HepG2 (cell line): ENCODE measurements around the gene DHRS12. TPM values are rescaled to one million over a fixed set of nuclear protein-coding genes. Genes with fewer than 3 reads are reported as not detected.
A peak's percentile ranks its signal among the peaks of the same experiment; 100 is the strongest.

ENCODE experiments used
- ARID2 ChIP-seq: sonication (generic); formaldehyde crosslinking; IDR thresholded peaks from 2 replicates; pipeline ENCODE4 v1.8.1; 2022; ENCODE audit warnings: mild to moderate bottlenecking, missing genetic modification reagents, borderline replicate concordance
- ARNT2 ChIP-seq: sonication (generic); formaldehyde crosslinking; IDR thresholded peaks from 2 replicates; pipeline ENCODE4 v1.8.0; 2022; ENCODE audit warnings: mild to moderate bottlenecking, low read depth, missing genetic modification reagents, moderate library complexity
- ATF7-NPFF ChIP-seq: sonication (generic); formaldehyde crosslinking; IDR thresholded peaks from 2 replicates; pipeline ENCODE4 v1.8.1; 2023; ENCODE audit warnings: mild to moderate bottlenecking, low read depth, missing genetic modification reagents, moderate library complexity
- GATAD1 ChIP-seq: IDR thresholded peaks from 2 replicates; pipeline ENCODE4 v1.6.1; 2016; ENCODE audit warnings: missing genetic modification reagents, missing compliant biosample characterization
- GATAD2A ChIP-seq: IDR thresholded peaks from 2 replicates; pipeline ENCODE4 v1.6.1; 2016
- JARID2 ChIP-seq: sonication (generic); formaldehyde crosslinking; IDR thresholded peaks from 2 replicates; pipeline ENCODE4 v1.8.1; 2023; ENCODE audit warnings: missing genetic modification reagents, inconsistent platforms; ENCODE audit not compliant: insufficient replicate concordance
- KDM4B ChIP-seq: sonication (generic); formaldehyde crosslinking; IDR thresholded peaks from 2 replicates; pipeline ENCODE4 v1.4.0; 2020; ENCODE audit warnings: missing genetic modification reagents
- MAFG ChIP-seq: sonication (generic); formaldehyde crosslinking; IDR thresholded peaks from 2 replicates; pipeline ENCODE4 v1.5.1; 2020; ENCODE audit warnings: mild to moderate bottlenecking, missing genetic modification reagents
- NR2F1 ChIP-seq, 2 experiments: fragments of 450-650 bp in 1 of 2; formaldehyde crosslinking in 1 of 2; IDR thresholded peaks; 2 replicates each; pipeline versions ENCODE4 v1.5.0 to v1.6.1; 2016 to 2020; ENCODE audit warnings: mild to moderate bottlenecking in 1 of 2, missing compliant biosample characterization in 1 of 2, missing genetic modification reagents in 1 of 2, moderate library complexity in 1 of 2
- RAD21 ChIP-seq: fragments of 450-650 bp; formaldehyde crosslinking; IDR thresholded peaks from 2 replicates; pipeline ENCODE4 v1.5.0; 2020; ENCODE audit warnings: mild to moderate bottlenecking
- SAP130 ChIP-seq: IDR thresholded peaks from 2 replicates; pipeline ENCODE4 v1.6.1; 2016; ENCODE audit warnings: low read depth
- SETDB1 ChIP-seq: sonication (generic); formaldehyde crosslinking; IDR thresholded peaks from 2 replicates; pipeline ENCODE4 v1.5.1; 2020; ENCODE audit warnings: missing genetic modification reagents, mild to moderate bottlenecking, borderline replicate concordance
- SRY ChIP-seq: sonication (generic); formaldehyde crosslinking; IDR thresholded peaks from 2 replicates; pipeline ENCODE4 v1.8.0; 2022; ENCODE audit warnings: mild to moderate bottlenecking, missing genetic modification reagents
- ZBTB4 ChIP-seq: sonication (generic); formaldehyde crosslinking; IDR thresholded peaks from 2 replicates; pipeline ENCODE4 v1.4.0; 2020; ENCODE audit warnings: missing genetic modification reagents, mild to moderate bottlenecking, borderline replicate concordance
- ZNF101 ChIP-seq: sonication (generic); formaldehyde crosslinking; IDR thresholded peaks from 2 replicates; pipeline ENCODE4 v1.4.0; 2020; ENCODE audit warnings: mild to moderate bottlenecking, low read depth, missing genetic modification reagents, borderline replicate concordance
- ZNF124 ChIP-seq: sonication (generic); formaldehyde crosslinking; IDR thresholded peaks from 2 replicates; pipeline ENCODE4 v1.4.0; 2020; ENCODE audit warnings: missing genetic modification reagents
- ZNF317 ChIP-seq: sonication (generic); formaldehyde crosslinking; IDR thresholded peaks from 2 replicates; pipeline ENCODE4 v1.5.0; 2020; ENCODE audit warnings: mild to moderate bottlenecking, missing genetic modification reagents
- ZNF343 ChIP-seq: sonication (generic); formaldehyde crosslinking; IDR thresholded peaks from 2 replicates; pipeline ENCODE4 v1.4.0; 2020; ENCODE audit warnings: mild to moderate bottlenecking, missing genetic modification reagents
- ZNF772 ChIP-seq: sonication (generic); formaldehyde crosslinking; IDR thresholded peaks from 2 replicates; pipeline ENCODE4 v1.5.0; 2020; ENCODE audit warnings: mild to moderate bottlenecking, missing genetic modification reagents
- ZNF776 ChIP-seq: sonication (generic); formaldehyde crosslinking; IDR thresholded peaks from 2 replicates; pipeline ENCODE4 v1.4.0; 2020; ENCODE audit warnings: mild to moderate bottlenecking, missing genetic modification reagents
- ZNF781 ChIP-seq: sonication (generic); formaldehyde crosslinking; IDR thresholded peaks from 2 replicates; pipeline ENCODE4 v1.5.1; 2020; ENCODE audit warnings: borderline replicate concordance, mild to moderate bottlenecking, missing genetic modification reagents; ENCODE audit errors: not compliant biosample characterization
- polyA plus RNA-seq, 8 experiments: library from polyadenylated mRNA; depleted of rRNA in 3 of 8; stranded (reverse) in 7 of 8; unstranded in 1 of 8; fragments of >200 nt; fragmentation: Illumina TruSeq in 4 of 8; extraction: Trizol in 4 of 8; gene quantifications; 2 replicates each; pipeline versions ENCODE4 v1.2.1 to v1.2.3, GENCODE V29; 2011 to 2016; ENCODE audit warnings: low read depth in 4 of 8, missing spikeins in 1 of 8, mixed read lengths in 1 of 8; ENCODE audit not compliant: insufficient read depth in 1 of 8
- total RNA-seq, 5 experiments: library from RNA; depleted of rRNA; stranded (reverse); fragments of >200 nt; fragmentation: Illumina TruSeq; extraction: Trizol; gene quantifications; 2 replicates each; pipeline ENCODE4 v1.2.3, GENCODE V29; 2016; ENCODE audit warnings: low read depth in 1 of 5
- TF ChIP-seq, protein P1 (sequence below): sonication (generic); formaldehyde crosslinking; IDR thresholded peaks from 2 replicates; pipeline ENCODE4 v1.9.0; 2021; ENCODE audit warnings: missing genetic modification reagents, mild to moderate bottlenecking, borderline replicate concordance

The DHRS12 gene
- total and polyA plus RNA-seq, 2 of the 13 experiments (the other 11 are each of a cell fraction or from before 2014, with no cell fraction given), result 7.2 to 8.4 TPM

GRCh38 chr13:51764184-51765141 is 39.5 kb downstream of the DHRS12 start (continued):
- TF ChIP-seq ZNF772 (CRISPR knock-in tag), result peak; percentile 28; the same call in 1 of the 2 replicates
- no peak for TF ChIP-seq ATF7-NPFF (CRISPR knock-in tag)
- peak; percentile 87 for TF ChIP-seq GATAD2A (CRISPR knock-in tag)
- no peak for TF ChIP-seq ZNF124 (CRISPR knock-in tag)
- 0 out of 4 replicates have a peak, but pooled peaks of 1 of the 2 experiments have one; percentile 28 for TF ChIP-seq NR2F1 (CRISPR knock-in tag; IDR thresholded peaks at IDR 0.05)
- TF ChIP-seq, protein P1, sequence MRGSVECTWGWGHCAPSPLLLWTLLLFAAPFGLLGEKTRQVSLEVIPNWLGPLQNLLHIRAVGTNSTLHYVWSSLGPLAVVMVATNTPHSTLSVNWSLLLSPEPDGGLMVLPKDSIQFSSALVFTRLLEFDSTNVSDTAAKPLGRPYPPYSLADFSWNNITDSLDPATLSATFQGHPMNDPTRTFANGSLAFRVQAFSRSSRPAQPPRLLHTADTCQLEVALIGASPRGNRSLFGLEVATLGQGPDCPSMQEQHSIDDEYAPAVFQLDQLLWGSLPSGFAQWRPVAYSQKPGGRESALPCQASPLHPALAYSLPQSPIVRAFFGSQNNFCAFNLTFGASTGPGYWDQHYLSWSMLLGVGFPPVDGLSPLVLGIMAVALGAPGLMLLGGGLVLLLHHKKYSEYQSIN (CRISPR knock-in tag), result no peak
- no peak for TF ChIP-seq ARNT2 (CRISPR knock-in tag)
- TF ChIP-seq ZNF343 (CRISPR knock-in tag), result peak; percentile 62; the same call in 1 of the 2 replicates
- no peak for TF ChIP-seq ZNF776 (CRISPR knock-in tag)
- peak; percentile 50; the same call in 1 of the 2 replicates for TF ChIP-seq RAD21 (CRISPR knock-in tag)
- no peak for TF ChIP-seq ARID2 (CRISPR knock-in tag)
- no peak for TF ChIP-seq KDM4B (CRISPR knock-in tag)
- TF ChIP-seq MAFG, result no peak
- TF ChIP-seq SAP130 (CRISPR knock-in tag), result peak; percentile 71
- TF ChIP-seq SRY (CRISPR knock-in tag), result no peak
- TF ChIP-seq ZNF101, result no peak
- TF ChIP-seq ZNF781 (CRISPR knock-in tag), result no peak
- no peak for TF ChIP-seq ZBTB4
- no peak for TF ChIP-seq SETDB1 (CRISPR knock-in tag)
- TF ChIP-seq JARID2 (CRISPR knock-in tag), result no peak
- no peak for TF ChIP-seq ZNF317 (CRISPR knock-in tag)
- TF ChIP-seq GATAD1 (CRISPR knock-in tag), result no peak
